ENCODE data around the gene SPEG.
"Not testable (repeated sequence)": the region's sequence is repeated elsewhere in the genome, so short reads cannot be mapped to it uniquely, and the experiment has no call there.

The SPEG gene

DNA sequence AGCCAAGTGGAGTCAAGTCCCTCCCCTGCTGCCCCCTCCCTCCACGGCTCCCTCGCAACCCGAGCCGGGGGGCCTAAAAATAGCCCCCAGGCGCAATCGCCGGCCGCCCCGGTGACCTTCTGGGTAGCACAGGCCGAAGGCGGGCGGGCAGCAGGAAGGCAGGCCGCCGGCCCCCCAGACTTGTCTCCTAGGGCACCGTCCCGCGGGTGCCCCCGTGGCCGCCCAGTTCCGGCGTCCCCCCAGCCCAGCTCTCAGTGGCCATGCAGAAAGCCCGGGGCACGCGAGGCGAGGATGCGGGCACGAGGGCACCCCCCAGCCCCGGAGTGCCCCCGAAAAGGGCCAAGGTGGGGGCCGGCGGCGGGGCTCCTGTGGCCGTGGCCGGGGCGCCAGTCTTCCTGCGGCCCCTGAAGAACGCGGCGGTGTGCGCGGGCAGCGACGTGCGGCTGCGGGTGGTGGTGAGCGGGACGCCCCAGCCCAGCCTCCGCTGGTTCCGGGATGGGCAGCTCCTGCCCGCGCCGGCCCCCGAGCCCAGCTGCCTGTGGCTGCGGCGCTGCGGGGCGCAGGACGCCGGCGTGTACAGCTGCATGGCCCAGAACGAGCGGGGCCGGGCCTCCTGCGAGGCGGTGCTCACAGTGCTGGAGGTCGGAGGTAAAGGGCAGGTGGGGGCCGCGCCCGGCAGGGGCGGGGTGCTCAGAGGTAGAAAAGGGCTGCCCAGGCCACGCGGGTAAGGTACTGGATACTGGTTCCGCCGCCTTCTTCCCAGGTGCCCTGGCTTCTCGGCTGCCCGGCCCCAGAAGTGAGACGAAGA, at the start of gene SPEG:
Gene SPEG, plus strand, starts transcription at position 126 of the 808 bp plus-strand sequence. Its CDS starts 135 bp downstream, at position 261.
- DNase-seq = no peak

DNA sequence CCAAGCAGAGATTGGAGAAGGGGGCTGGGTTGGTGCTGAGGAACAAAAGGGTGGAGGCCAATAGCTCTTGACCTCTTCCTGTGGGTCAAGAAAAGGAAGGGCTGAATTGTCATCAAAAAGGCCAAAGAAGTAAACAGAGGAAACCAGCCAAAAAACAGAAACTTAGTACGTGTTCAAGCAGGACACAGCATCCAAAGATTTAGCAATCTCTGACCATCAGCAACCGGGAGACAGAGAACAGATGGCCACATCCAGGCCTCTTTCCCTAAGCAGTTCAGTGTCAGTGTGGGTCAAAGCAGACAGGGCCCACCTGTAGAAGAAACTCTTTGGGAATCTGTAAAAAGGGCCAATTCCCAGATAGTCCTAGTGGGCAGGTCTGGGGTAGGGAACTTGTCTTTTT, 49.8 kb upstream of the SPEG start:
- no peak for DNase-seq

DNA sequence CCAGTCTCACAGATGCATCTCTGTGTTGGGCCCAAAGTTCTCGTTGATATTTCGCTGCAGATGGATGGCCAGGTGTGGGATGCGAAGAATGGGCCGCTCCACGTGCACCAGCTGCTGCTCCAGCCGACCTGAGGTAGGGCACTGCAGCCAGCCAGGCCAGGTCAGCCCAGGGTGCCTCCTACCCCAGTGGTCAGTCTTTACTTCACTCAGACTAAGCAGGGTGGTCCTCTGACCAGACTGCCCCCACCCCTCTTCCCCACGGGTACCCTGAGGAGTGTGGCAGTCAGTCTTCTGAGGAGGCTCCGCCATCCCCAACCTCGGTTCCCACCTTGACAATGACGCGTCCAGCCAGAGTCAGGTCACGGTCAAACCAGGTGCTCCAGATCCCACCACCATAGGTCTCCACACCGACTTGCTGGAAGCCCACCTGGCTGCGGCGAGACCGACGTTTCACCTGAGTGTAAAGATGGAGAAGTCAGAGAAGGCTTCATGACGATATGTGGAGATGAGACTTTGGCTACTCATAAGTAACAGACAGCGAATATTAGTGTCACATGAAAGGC, 48.6 kb upstream of the SPEG start:
- DNase-seq = no peak

DNA sequence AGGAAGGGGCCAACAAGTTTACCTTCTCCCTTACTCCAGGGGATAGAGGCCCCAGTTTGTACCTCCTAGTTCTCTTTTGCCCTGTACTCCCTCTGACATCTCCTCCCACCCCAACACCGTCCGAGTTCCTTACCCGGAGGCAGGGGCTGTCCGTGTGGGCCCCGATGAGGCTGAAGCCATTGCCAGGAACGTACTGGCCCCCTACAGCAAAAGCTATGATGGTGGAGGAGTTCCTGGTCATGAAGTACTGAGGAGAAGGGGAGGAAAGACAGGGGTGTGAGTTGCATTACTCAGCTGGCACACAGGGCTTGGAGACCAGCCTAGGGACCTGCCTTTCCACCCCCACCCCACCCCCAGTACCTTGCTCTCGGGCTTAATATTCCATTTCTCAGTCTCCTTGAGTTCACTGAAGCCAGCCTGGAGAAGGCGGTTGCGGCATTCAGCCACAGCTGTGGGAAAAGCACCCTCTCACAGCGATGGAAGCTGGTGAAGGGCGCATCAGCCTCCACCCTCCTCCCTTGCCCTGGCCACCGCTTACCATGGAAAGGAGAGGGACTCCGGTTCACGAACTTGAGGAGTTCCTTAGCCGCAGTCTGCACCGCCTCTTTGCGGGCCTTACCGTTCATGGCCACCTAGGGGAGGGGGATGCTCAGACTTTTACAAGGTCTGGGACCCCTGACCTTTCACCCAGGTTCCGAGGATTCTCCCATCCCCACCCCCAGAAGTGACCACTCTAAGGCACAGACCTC, 47.9 kb upstream of the SPEG start:
- peak in 2 of 3 experiments; percentile 19 to 57 for DNase-seq

DNA sequence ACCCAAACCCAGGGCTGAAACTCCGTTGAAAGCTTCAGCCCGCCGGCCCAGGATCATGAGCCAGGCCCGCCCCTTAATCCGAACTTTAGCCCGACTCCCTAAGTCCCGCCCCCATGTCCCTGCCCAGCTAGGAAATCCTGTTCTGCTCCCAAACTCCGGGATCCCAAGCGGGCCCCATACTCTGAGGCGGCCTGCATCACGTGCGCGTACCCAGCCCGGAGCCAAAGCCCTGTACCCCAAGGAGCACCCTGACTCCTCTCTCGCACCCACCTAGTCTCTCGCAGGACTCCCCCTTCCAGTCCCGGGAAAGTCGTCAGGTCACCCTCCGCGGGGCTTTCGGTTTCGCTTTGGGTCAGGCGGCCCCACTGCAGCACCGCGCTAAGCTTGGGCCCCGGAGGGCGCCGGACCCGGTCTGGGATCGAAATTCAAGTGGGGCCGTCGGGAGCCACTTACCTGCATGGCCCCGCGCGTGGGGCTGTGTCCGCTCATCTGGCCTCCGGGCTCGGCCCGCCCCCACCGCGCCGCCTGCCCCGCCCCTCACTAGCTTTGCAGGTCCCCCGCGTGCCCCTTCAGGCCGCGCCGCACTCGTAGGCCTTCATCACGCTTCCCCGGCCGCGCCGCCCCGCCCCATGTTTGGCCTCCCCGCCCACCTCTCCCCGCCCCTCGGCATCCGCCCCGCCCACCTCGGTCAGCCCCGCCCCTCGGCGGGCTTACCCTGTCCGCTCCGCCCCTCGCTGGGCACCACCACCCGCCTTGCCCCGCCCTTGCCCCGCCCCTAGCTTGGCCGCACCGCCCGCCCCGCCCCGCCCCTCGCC, 47.1 kb upstream of the SPEG start, which contains the start of gene DNPEP:
Gene DNPEP, minus strand, starts transcription at position 607 of the 815 bp plus-strand sequence. Its CDS starts 118 bp downstream, at position 489.
- peak; percentile 78 to 93 (median 87) for DNase-seq

DNA sequence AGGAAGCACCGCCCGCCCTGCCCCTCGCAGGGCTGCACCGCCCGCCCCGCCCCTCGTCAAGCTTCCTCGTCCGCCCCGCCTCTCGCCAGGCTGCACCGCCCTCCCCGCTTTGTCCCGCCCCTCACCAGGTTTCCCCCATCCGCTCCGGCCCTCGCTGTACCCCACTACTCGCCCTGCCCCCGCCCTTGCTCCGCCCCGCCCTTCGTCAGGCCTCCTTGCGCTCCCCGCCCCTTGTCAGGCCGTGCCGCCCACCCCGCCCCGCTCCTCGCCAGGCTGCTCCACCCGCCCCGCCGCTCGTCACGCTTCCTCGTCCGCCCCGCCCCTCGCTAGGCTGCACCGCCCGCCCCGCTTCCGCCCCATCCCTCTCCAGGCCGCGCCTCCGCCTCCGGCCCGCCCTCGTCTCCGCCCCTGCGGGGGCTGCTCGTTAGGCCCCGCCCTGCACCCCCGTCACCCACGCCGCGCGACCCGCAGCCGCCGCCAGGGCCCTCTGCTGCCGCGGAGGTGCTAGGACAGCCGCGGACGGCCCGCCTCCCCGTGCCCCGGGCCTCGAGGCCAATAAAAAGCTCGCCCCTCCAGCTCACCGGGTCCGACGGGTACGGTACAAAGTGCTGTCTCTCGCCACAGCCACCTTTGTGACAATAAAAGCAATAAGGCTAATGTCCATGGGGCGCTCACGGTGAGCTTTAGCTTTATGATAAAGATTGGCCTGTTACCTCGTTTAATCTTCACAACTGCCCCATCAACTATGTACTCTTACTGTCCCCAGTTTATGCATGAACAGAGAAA, 46.3 kb upstream of the SPEG start:
- peak; percentile 83 to 95 (median 89) for DNase-seq

DNA sequence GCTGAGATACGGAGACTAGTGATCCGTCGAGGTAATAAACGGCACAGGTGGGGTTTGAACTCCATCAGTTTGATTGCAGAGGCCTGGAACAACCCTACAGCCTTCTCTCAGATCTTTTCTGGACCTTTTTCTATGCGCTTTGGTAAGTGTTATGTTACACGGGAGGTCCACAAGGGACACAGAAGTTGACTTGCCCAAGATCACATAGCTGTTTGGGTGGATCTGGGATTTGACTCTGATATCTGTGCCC, 45.8 kb upstream of the SPEG start:
- DNase-seq = no peak

DNA sequence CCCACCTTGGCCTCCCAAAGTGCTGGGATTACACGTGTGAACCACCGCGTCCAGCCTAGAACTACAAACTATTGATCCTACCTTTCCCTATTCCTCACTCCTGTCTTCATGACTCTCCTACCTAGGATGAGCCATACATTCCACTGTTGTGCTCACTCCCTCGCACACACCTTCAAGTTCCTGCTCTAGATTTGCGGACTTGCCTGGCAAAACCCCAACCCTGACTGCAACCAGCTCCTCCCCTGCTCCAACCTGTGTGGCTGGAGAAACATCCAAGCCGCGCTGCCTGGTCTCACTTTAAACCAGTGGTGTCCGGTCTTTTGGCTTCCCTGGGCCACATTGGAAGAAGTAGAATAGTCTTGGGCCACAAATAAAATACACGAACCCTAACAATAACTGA, 41.9 kb upstream of the SPEG start:
- no peak for DNase-seq

DNA sequence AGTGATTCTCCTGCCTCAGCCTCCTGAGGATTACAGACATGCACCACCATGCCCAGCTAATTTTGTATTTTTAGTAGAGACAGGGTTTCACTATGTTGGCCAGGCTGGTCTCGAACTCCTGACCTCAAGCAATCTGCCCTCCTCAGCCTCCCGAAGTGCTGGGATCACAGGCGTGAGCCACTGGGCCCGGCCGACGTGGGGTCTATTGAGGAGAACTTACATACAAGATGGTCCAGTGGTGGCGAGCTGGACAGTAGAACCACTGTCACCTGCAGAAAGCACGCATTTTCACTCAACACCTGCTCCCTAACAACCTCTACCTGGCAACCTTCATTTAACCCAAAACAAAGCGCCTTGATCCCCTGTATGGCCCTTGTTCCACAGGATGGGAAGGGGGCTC, 39.6 kb upstream of the SPEG start:
- not testable (repeated sequence) for DNase-seq

DNA sequence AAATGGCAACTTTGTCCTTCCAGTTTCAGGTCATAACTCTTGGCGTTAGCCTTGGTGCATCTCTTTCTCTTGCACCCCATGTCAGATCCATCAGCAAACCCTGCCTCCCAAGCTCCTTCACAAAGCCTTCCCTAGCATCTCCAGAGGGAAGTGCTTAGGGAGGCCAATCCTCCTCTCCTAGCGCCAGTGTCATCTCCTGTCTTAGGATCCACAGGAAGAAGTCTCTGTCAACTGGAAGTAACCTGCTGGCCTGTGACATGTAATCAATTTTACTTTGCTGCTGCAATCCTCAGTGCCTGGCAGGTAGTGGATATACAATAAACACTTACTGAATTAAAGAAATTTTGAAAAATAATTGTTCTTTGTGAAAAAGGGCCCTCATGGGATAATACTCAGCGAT, 39.0 kb upstream of the SPEG start:
- no peak for DNase-seq

DNA sequence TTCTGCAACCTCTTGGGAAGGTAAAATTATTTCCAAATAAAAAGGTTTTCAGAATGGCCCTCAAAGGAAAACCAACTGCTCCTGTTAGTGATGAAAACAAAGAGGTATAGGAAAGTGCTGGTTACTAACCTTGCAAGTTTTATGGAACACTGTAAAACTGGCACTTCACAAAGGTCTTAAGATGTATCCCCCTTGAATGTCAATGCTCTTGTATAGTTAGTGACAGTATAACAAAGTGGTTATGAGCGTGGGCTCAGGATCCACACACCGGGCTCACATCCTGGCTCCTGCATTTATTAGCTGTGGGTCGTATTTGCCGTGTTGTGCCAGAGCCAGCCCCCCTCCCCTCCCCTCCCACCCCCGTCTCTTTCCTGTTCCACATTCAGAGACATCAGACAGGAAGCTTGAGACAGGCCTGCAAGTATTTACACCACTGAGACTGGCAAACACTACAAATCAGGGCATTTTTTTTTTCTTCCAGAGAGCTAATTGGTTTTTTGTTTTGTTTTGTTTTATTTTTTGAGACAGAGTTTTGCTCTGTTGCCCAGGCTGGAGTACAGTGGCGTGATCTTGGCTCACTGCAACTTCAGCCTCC, 37.7 kb upstream of the SPEG start:
- DNase-seq = no peak

DNA sequence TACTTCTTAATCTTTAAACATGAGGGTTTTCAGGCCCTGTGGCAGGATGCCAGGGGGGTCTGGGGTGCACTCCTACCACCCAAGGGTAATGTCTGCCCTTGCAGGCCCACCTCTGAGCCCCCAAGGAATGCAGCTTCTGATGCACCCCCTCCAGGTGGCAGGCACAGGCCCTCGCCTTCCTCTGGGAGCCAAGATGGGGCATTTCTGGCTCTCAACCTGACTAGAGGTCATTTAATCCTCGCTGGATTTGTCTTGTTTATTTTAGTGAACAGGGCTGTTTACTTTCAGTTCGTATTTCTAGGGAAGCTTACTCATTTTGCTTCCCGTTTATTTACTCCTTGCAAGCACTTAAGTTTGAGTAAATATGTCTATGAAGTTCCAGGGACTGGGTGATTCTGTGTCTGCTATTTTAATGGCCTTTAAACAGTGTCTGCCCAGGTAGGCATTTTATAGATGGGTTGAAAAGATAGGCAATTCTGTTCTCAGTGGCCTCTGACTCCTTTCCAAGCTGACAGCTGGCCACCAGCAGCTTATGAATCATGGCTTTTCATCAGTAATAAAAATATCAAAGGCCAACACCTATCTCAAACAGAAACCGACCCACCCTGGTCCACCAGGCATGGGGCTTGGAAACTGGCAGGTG, 35.8 kb upstream of the SPEG start:
- peak in 2 of 3 experiments; percentile 39 to 63 for DNase-seq

DNA sequence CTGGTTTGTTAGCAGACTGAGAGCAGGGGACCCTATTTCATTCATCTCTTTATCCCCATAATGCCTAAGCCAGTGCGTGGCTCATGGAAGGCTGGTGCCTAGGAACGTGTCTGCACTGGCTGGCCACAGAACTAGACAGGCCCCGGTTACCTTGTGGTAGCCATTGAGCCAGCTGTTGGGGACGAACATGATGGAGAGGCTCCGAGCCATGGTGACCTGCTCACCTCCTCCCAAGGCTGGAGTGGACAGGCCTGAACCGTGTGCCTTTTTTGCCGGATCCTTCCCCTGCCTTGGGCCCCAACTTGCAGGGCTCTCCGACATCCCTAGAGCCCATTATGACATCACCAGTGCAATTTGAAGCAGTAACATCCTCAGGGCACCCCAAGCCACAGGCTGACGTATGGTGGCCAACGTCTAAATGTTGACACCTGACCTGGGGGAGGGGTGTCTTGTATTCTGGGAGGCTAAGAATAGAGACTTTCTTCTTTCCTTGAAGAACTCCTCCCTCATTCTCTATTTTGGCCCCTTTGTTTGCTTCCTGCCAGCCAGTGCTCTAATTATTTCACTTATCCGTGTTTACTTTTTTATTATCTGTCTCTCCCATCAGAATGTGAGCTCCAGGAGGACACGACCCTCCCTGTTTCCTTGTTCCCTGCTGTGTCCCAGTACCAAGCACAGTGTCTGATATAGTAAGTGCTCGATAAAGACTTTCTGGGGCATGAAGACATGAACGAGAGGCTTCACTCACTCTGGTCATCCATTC, 34.7 kb upstream of the SPEG start:
- DNase-seq = peak in 2 of 3 experiments; percentile 28 to 43

DNA sequence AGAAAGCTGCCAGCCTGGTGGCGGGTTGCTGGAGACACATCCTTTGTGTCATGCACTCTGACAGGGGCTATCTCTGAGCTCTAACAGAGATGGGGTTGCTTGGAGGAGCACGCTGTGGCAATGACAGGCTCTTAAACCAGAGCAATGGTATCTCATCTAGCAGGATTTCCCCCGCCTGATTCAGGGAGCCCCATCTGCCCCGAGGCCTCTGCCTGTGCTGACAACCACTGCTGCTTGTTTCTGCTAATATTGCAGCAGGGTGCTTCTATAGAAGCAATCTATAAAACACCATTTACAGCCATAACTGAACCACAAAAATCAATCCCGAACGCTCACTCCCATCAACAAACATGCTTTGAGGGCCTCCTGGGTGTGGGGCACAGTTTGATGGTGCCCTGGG, 34.1 kb upstream of the SPEG start:
- no peak for DNase-seq

DNA sequence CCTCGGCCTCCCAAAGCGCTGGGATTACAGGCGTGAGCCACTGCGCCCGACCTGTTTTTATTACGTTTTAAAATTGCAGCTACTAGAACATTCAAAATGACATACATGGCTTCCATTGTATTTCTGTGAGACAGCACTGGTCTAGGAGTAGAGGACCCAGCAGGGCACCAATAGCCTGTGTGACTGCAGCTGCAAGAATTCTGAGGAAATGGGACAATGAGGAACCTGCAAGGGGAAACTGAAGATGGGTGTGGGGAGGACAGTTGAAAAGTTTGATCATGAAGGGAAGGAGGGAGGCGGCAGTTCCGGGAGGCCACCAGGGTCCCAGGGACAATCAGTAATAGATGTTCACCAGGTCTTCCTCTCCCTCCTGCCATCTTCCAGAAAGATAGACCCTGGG, 33.0 kb upstream of the SPEG start:
- DNase-seq = no peak

DNA sequence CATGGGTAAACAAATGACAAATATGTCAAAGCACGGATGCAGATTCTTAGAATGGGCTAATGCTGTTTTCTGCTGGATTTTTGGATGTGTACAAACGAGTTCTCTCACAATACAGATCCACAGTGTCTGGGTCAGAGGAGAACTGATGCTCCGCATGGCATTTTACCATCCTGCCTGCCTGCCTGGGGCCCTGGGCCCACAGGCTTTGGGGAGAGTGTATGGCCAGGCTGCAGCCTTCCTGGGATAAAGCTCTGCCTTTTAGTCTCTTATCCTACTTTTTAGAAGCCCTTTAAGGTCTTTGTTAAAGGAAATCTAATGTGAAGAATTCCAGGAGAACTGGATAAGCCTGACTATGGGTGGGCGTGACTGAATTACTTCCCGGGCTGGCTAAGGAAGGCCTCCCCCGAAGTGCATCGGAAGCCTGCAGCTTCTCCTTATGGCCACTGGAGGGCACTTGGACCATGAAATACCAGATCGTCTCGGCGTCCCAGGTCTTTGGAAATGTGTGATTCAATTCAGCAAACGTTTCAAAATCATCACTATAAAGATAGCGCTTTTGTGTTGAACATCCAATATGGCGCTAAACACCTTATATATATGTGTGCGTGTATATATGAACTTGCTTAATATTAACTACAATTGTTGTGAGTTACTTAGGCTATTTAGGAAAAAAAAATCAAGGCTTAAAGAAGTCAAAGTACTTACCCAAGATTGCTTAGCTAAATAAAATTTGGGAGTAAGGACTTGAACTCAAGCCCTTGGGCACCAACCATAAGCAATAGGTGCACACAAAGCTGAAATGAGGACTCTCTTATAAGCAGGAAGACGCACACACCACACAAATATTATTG, 31.8 kb upstream of the SPEG start:
- DNase-seq = peak; percentile 41 to 82 (median 50)

DNA sequence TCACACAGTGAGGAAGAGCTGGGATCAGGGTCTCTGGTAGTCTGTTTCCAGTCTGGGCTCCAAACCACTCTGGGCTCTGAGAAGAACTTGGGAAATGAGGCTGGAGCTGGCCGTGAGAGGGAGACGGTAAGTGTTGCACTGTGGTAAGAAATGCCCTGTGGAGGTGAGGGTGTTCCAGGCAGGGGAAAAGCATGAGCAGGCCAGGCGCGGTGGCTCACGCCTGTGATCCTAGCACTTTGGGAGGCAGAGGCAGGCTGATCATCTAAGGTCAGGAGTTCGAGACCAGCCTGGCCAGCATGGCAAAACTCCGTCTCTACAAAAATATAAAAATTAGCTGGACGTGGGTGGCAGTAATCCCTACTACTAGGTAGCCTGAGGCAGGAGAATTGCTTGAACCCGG, 30.8 kb upstream of the SPEG start:
- DNase-seq = no peak

DNA sequence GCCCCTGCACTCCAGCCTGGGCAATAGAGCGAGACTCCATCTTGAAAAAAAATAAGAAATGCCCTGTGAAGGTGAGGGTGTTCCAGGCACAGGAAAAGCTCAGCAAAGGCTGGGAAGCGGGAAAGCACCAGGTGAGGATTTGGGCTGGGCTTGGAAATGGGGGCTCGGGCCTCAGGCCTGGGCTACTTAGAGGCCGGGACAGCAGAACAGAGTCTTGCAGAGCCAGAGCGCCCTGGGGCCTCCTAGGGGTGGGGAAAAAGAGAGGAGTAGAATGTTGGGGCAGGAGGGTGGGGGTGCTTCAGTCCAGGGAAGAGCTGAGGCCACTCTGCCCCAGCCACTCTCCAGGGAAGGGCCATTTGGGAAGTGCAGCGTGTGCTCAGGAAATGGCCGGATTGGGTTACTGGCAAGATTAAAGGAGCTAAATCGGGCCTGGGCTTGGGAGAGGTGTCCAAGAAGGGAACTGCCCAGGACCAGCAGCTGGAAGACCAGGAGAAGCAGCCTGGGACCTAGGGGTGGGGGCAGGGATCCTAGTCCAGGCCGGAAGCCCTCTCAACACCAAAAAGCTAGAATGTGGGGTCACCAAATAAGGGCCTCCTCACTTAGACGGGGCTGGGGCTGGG, 30.2 kb upstream of the SPEG start:
- DNase-seq = no peak

DNA sequence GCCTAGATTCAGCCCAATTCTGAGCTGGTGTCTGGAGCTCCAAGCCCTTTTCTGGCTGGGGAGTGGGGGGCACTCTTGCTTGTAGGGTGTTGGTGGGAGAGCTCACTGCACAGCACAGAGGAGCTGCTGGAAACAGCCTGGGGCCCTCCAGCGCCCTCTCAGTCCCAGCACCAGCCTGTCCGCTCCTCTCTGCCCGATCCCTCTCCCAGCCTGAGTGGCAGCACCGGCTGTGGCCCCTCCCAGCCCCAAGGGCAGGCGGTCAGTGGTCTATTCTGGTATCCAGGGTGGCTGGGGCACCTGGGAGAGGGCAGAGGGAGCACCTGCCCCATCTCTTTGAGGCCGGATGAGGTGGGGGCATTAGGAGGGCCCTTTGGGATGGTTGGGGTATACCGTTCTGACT, 29.7 kb upstream of the SPEG start:
- DNase-seq = no peak
